Heart left ventricle (tissue), 13 donors: ENCODE results near the gene PELO.

ENCODE experiments used
- CTCF ChIP-seq, 12 donors: fragments of 200-600 bp; sonication (generic) in 4 of 12; IDR thresholded peaks; one replicate each; pipeline versions ENCODE4 v1.5.0 to v1.8.0; 2018 to 2022; ENCODE audit warnings: antibody characterized with exemption in 12 of 12, mild to moderate bottlenecking in 5 of 12
- POLR2A ChIP-seq, 2 donors: fragments of 450-650 bp; IDR thresholded peaks; one replicate each; pipeline ENCODE4 v1.6.1; 2017; ENCODE audit warnings: antibody characterized with exemption in 2 of 2, mild to moderate bottlenecking in 2 of 2, moderate library complexity in 2 of 2
- donor health status: ischemic (EF 13 %, LVEDD 7.1; RV severe dilation, severe dysfunction).
- donor health status: DM: no; HTN: yes; CAD: no.
- donor health status: DM: no; HTN: no; CAD: no.
- donor health status: ischemic (EF 25% LVEDD 6.9; RV normal size, moderate dysfunction).
- donor health status: ischemic (EF 25% LVEDD 5.7; RV mildly dilated, moderate dysfunction).
- donor health status: ischemic (EF 35%, LVEDD 5.7; RV mildly dilated, moderate dysfunction).
- donor health status: nonischemic (EF 11% LVEDD 7.7; RV severe dilation, severe dysfunction).
- donor health status: DM: yes; HTN: yes; CAD: no.
- donor health status: PGD.
- donor health status: ischemic (EF 29% LVEDD 5.4; RV normal size, mild dysfunction).
- donor health status: nonischemic (EF 23%, LVEDD 6.1; RV moderate dilation, normal function).

GRCh38 chr5:52743529-52743928, 44.2 kb upstream of the PELO start:
- TF ChIP-seq POLR2A (IDR thresholded peaks at IDR 0.05) (no peak), CTCF (IDR thresholded peaks at IDR 0.05) (no peak)
